Loucy (cell line): ENCODE measurements around the gene PRRG3.

Experiments
- H2AFZ ChIP-seq: fragments of 200-600 bp; sonication (generic); 2 replicates; pipeline ENCODE4 v1.6.0; 2016; ENCODE audit warnings: antibody characterized with exemption, mild to moderate bottlenecking, low read length, moderate library complexity
- H3F3A ChIP-seq: fragments of 200-600 bp; 2 replicates; pipeline ENCODE4 v1.6.0; 2016; ENCODE audit warnings: antibody characterized with exemption, low read depth, mild to moderate bottlenecking
- H3K27me3 ChIP-seq: fragments of 200-600 bp; sonication (generic); 2 replicates; pipeline ENCODE4 v1.6.1; 2014; ENCODE audit warnings: low read length, mild to moderate bottlenecking; ENCODE audit not compliant: insufficient read depth, poor library complexity, severe bottlenecking
- H3K36me3 ChIP-seq: fragments of 200-600 bp; sonication (generic); 2 replicates; pipeline ENCODE4 v1.6.1; 2016; ENCODE audit warnings: low read length; ENCODE audit not compliant: insufficient read depth
- H3K4me1 ChIP-seq: fragments of 200-600 bp; sonication (generic); 2 replicates; pipeline ENCODE4 v1.5.1; 2014; ENCODE audit warnings: low read length, mild to moderate bottlenecking; ENCODE audit not compliant: insufficient read depth, poor library complexity, severe bottlenecking
- H3K4me2 ChIP-seq: fragments of 200-600 bp; sonication (generic); 2 replicates; pipeline ENCODE4 v1.6.0; 2014; ENCODE audit warnings: antibody characterized with exemption, low read length, low read depth, mild to moderate bottlenecking; ENCODE audit not compliant: poor library complexity, severe bottlenecking
- H3K4me3 ChIP-seq: fragments of 200-600 bp; sonication (generic); 2 replicates; pipeline ENCODE4 v1.5.1; 2014; ENCODE audit warnings: low read length, mild to moderate bottlenecking, mixed read lengths; ENCODE audit not compliant: poor library complexity, severe bottlenecking
- H3K79me2 ChIP-seq: fragments of 200-600 bp; sonication (generic); 2 replicates; pipeline ENCODE4 v1.6.1; 2014; ENCODE audit warnings: low read length; ENCODE audit not compliant: insufficient read depth
- H3K9ac ChIP-seq: fragments of 200-600 bp; sonication (generic); 2 replicates; pipeline ENCODE4 v1.6.0; 2014; ENCODE audit warnings: mild to moderate bottlenecking, low read depth, low read length, moderate library complexity; ENCODE audit not compliant: poor library complexity, severe bottlenecking
- H3K9me2 ChIP-seq: fragments of 200-600 bp; sonication (generic); replicated peaks from 2 replicates; pipeline ENCODE4 v1.6.1; 2016; ENCODE audit warnings: low read depth, low read length, mixed read lengths
- H3K9me3 ChIP-seq: fragments of 200-600 bp; sonication (generic); 2 replicates; pipeline ENCODE4 v1.6.1; 2014; ENCODE audit warnings: mild to moderate bottlenecking, antibody characterized with exemption, low read length, low read depth; ENCODE audit not compliant: insufficient read depth
- H4K20me1 ChIP-seq: fragments of 200-600 bp; sonication (generic); 2 replicates; pipeline ENCODE4 v1.6.0; 2014; ENCODE audit warnings: antibody characterized with exemption, low read length, mild to moderate bottlenecking; ENCODE audit not compliant: insufficient read depth, poor library complexity, severe bottlenecking
- CTCF ChIP-seq: fragments of 200-600 bp; sonication (generic); conservative IDR thresholded peaks from 2 replicates; pipeline ENCODE4 v1.5.1; 2014; ENCODE audit warnings: mild to moderate bottlenecking, antibody characterized with exemption, low read length
- EZH2phosphoT487 ChIP-seq: fragments of 200-600 bp; IDR thresholded peaks from 2 replicates; pipeline ENCODE4 v1.6.1; 2018; ENCODE audit warnings: antibody characterized with exemption, mild to moderate bottlenecking, moderate library complexity, borderline replicate concordance

Gene PRRG3

GRCh38 chrX:151724563-151725337 lies 29.5 kb downstream of the PRRG3 start:
- no peak overlapping the region for H3K4me3 ChIP-seq
- H3K9me3 ChIP-seq = no peaks in the 10 kb centered on the region
- H3K4me2 ChIP-seq = no peak overlapping the region
- no peak for TF ChIP-seq CTCF
- no peak for TF ChIP-seq EZH2phosphoT487
- H3K79me2 ChIP-seq = no peaks in the 10 kb centered on the region
- no peaks in the 10 kb centered on the region for H4K20me1 ChIP-seq
- no peak overlapping the region for H2AFZ ChIP-seq
- H3K9ac ChIP-seq = no peak overlapping the region
- no peaks in the 10 kb centered on the region for H3K36me3 ChIP-seq
- H3K27me3 ChIP-seq = no peaks in the 10 kb centered on the region
- no peaks in the 10 kb centered on the region for H3K9me2 ChIP-seq
- H3K4me1 ChIP-seq = no peaks in the 10 kb centered on the region
- H3F3A ChIP-seq = no peaks in the 10 kb centered on the region

- no peak overlapping the region for H3K9ac ChIP-seq
- H3K27me3 ChIP-seq = no peaks in the 10 kb centered on the region
- no peaks in the 10 kb centered on the region for H3K9me2 ChIP-seq
- no peaks in the 10 kb centered on the region for H3F3A ChIP-seq
- no peaks in the 10 kb centered on the region for H3K4me1 ChIP-seq
- H3K4me2 ChIP-seq = no peak overlapping the region
- H3K36me3 ChIP-seq = no peaks in the 10 kb centered on the region
- H2AFZ ChIP-seq = no peak overlapping the region
- no peaks in the 10 kb centered on the region for H4K20me1 ChIP-seq
- no peak for TF ChIP-seq CTCF
- no peak for TF ChIP-seq EZH2phosphoT487
- H3K79me2 ChIP-seq = no peaks in the 10 kb centered on the region
- no peak overlapping the region for H3K4me3 ChIP-seq
- no peaks in the 10 kb centered on the region for H3K9me3 ChIP-seq
Measured at GRCh38 chrX:151725338-151725614, 30.0 kb downstream of the PRRG3 start.

GRCh38 chrX:151726751-151727150 lies 31.5 kb downstream of the PRRG3 start:
- no peaks in the 10 kb centered on the region for H3K36me3 ChIP-seq
- no peaks in the 10 kb centered on the region for H3K79me2 ChIP-seq
- H4K20me1 ChIP-seq = no peaks in the 10 kb centered on the region
- H3K4me1 ChIP-seq = no peaks in the 10 kb centered on the region
- no peaks in the 10 kb centered on the region for H3K9me2 ChIP-seq
- H3K27me3 ChIP-seq = no peaks in the 10 kb centered on the region
- no peak overlapping the region for H3K4me2 ChIP-seq
- no peaks in the 10 kb centered on the region for H3F3A ChIP-seq
- no peak overlapping the region for H2AFZ ChIP-seq
- H3K4me3 ChIP-seq = no peak overlapping the region
- no peaks in the 10 kb centered on the region for H3K9me3 ChIP-seq
- no peak overlapping the region for H3K9ac ChIP-seq
- TF ChIP-seq CTCF = no peak
- TF ChIP-seq EZH2phosphoT487 = no peak
